ENCODE data around the gene RHEB.
"Not testable (repeated sequence)": the region's sequence is repeated elsewhere in the genome, so short reads cannot be mapped to it uniquely, and the experiment has no call there.

RHEB gene

DNA sequence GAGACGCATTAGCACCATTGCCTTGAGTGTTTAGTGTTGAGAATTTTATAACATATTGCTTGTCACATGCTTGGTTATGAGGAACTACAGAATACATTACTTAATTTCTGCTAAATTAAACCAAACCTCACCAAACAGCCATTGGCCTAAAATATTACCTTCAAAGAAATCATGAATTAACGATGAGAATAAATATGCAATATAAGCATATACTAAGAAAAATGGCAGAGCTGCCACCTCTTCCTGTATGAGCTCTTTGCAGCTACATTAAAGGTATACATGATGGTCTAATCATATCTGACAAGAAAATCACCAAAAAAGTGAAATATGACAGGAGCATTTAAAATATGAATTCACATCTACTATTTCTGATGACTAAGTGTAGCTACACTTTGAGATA lies 5.2 kb upstream of the RHEB start:
- H4K20me1 ChIP-seq (ENCODE audit: insufficient read depth), result no peaks in the 10 kb centered on the region
- no peak overlapping the region for H3K9ac ChIP-seq
- no peaks in the 10 kb centered on the region for H3K27me3 ChIP-seq (ENCODE audit: insufficient read depth, low read depth)
- no peak overlapping the region for H3K4me2 ChIP-seq
- no peak overlapping the region for H2AFZ ChIP-seq (ENCODE audit: low read depth)
- peaks cover 4% of the 10 kb centered on the region for H3K4me1 ChIP-seq (ENCODE audit: low read depth, poor library complexity, severe bottlenecking)
- H3K27ac ChIP-seq, result no peak overlapping the region
- H3K36me3 ChIP-seq (ENCODE audit: insufficient read depth), result no peaks in the 10 kb centered on the region
- H3K4me3 ChIP-seq (IDR thresholded peaks at IDR 0.05; ENCODE audit: insufficient read depth, low read depth, low read length), result no peak overlapping the region
- H3K79me2 ChIP-seq (ENCODE audit: insufficient read depth, low read depth), result no peaks in the 10 kb centered on the region
- TF ChIP-seq, protein P1, sequence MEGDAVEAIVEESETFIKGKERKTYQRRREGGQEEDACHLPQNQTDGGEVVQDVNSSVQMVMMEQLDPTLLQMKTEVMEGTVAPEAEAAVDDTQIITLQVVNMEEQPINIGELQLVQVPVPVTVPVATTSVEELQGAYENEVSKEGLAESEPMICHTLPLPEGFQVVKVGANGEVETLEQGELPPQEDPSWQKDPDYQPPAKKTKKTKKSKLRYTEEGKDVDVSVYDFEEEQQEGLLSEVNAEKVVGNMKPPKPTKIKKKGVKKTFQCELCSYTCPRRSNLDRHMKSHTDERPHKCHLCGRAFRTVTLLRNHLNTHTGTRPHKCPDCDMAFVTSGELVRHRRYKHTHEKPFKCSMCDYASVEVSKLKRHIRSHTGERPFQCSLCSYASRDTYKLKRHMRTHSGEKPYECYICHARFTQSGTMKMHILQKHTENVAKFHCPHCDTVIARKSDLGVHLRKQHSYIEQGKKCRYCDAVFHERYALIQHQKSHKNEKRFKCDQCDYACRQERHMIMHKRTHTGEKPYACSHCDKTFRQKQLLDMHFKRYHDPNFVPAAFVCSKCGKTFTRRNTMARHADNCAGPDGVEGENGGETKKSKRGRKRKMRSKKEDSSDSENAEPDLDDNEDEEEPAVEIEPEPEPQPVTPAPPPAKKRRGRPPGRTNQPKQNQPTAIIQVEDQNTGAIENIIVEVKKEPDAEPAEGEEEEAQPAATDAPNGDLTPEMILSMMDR (conservative IDR thresholded peaks at IDR 0.05; ENCODE audit: low read depth, low read length), result no peak

DNA sequence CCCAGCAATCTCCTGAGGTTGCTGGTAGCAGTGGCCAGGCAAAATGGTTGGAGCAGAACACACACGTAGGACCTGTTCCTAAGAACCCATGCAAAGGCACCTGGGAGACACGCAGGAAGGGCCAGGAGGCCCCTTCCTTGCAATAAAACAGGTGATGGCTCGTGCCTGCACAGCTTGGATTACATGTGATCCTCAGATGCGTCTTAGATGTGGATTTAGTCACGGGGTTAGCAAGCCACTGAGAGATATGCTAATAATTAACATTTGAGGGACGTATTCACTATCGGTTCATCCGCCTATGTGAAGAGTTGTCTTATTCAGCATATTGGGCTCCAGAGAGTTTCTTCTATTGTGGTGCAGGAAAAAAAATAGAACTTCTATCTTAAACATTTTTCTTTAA lies 4.6 kb upstream of the RHEB start:
- no peaks in the 10 kb centered on the region for H3K79me2 ChIP-seq (ENCODE audit: insufficient read depth, low read depth)
- no peaks in the 10 kb centered on the region for H4K20me1 ChIP-seq (ENCODE audit: insufficient read depth)
- peaks cover 4% of the 10 kb centered on the region for H3K4me1 ChIP-seq (ENCODE audit: low read depth, poor library complexity, severe bottlenecking)
- no peak overlapping the region for H3K9ac ChIP-seq
- H2AFZ ChIP-seq (ENCODE audit: low read depth), result no peak overlapping the region
- TF ChIP-seq, protein P1 (conservative IDR thresholded peaks at IDR 0.05; ENCODE audit: low read depth, low read length), result no peak
- no peaks in the 10 kb centered on the region for H3K36me3 ChIP-seq (ENCODE audit: insufficient read depth)
- H3K27me3 ChIP-seq (ENCODE audit: insufficient read depth, low read depth), result no peaks in the 10 kb centered on the region
- H3K4me3 ChIP-seq (IDR thresholded peaks at IDR 0.05; ENCODE audit: insufficient read depth, low read depth, low read length), result no peak overlapping the region
- H3K27ac ChIP-seq, result no peak overlapping the region
- no peak overlapping the region for H3K4me2 ChIP-seq

DNA sequence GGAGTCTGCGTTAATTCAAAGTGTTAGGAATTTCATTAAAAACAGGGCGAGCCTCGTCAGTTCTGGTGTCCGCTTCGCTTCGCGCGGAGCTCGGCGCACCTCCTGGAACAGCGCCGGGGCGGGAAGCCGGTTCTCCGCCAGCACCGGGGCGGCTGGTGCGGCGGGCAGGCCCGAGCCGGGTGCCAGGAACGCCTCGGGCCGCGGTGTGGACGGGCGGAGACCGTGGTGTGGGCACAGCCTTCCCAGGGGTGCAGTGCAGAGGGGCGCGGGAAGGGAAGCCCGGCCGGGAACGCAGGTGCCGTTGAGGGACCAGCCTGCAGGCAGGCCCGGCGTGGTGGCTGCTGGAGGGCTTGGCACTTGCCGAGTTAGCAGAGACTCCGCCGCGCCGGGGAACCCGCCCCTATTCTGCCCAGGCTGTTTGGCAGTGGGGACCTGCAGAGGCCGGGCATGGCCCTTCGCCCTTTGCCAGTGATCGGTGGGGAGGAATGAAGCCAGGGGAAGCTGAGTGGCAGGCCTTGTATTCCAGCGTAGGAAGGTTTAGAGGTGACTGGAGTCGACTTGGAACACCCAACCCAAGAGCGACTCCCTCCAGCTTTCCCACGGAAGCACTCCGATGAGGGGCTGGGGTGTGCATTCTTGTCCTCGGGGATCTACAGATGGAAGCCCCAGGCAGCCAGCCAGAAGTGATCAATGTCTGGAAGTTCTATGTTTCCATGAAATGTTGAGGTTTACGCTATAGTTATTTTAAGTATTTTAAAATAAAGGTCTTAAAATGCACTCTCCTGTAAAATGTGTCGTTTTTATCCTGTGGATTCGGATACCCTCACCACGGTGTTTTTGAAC lies 945 bp upstream of the RHEB start:
- Histone ChIP-seq H3K27ac (peak overlapping the region; percentile 97), H3K36me3 (ENCODE audit: insufficient read depth) (no peaks in the 10 kb centered on the region), H3K4me2 (peak overlapping the region; percentile 23), H3K4me3 (IDR thresholded peaks at IDR 0.05; ENCODE audit: insufficient read depth, low read depth, low read length) (no peak overlapping the region), H4K20me1 (ENCODE audit: insufficient read depth) (peaks cover 29% of the 10 kb centered on the region), H3K27me3 (ENCODE audit: insufficient read depth, low read depth) (no peaks in the 10 kb centered on the region), H2AFZ (ENCODE audit: low read depth) (peak overlapping the region; percentile 80), H3K79me2 (ENCODE audit: insufficient read depth, low read depth) (peaks cover 33% of the 10 kb centered on the region), H3K9ac (peak overlapping the region; percentile 99; the same call in 1 of the 2 replicates), H3K4me1 (ENCODE audit: low read depth, poor library complexity, severe bottlenecking) (peaks cover 22% of the 10 kb centered on the region)
- TF ChIP-seq, protein P1 (conservative IDR thresholded peaks at IDR 0.05; ENCODE audit: low read depth, low read length), result no peak

DNA sequence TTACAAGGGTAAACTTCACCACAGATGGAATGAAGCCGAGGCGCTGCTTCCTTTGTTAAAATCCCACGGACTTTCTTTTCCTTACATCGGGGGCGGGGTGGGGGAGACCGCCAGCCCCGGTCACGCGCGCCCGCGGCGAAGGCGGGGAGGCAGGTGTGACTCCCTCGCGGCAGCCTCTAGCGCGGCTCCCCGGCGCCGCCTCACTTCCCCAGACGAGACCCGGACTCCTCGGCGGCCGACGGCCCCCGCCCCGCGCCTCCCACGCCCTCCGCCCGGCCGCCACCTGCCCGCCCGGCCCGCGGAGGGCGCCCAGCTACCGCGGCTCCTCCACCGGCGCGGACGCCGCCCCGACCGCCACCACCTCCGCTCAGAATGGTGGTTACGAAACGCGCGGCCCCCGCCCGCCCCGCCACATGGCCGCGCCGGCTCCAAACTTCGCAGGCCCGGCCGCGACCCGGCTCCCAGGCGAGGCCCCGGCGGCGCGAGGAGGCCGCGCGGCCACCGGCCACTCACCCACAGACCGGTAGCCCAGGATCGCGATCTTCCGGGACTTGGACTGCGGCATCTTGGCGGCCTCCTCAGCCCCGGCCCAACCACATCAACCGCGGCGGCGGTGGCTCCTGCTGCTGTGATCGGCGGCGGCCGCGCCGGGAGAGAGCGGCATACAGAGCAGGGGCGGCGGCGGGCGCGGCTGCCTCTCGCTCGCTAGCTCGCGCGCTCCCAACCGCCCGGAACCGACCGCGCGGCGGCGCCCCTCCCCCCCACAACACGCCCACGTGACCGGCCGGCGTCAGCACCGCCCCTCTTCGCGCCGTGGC lies 539 bp downstream of the RHEB start:
- not testable (repeated sequence) for H3K36me3 ChIP-seq (ENCODE audit: insufficient read depth); H3K27me3 ChIP-seq (ENCODE audit: insufficient read depth, low read depth); H3K4me3 ChIP-seq (IDR thresholded peaks at IDR 0.05; ENCODE audit: insufficient read depth, low read depth, low read length)
- H3K9ac ChIP-seq, result peak overlapping the region; percentile 99
- H3K4me1 ChIP-seq (ENCODE audit: low read depth, poor library complexity, severe bottlenecking), result peaks cover 37% of the 10 kb centered on the region
- H3K79me2 ChIP-seq (ENCODE audit: insufficient read depth, low read depth), result peaks cover 48% of the 10 kb centered on the region
- peak overlapping the region; percentile 95 for H3K4me2 ChIP-seq
- H3K27ac ChIP-seq, result peak overlapping the region; percentile 97
- H2AFZ ChIP-seq (ENCODE audit: low read depth), result peak overlapping the region; percentile 38
- H4K20me1 ChIP-seq (ENCODE audit: insufficient read depth), result peaks cover 44% of the 10 kb centered on the region
